GM12891 (cell line): ENCODE data around the gene JADE1.

Experiments
- POLR2A ChIP-seq: IDR thresholded peaks from 2 replicates; pipeline ENCODE4 v1.6.1; 2011; ENCODE audit warnings: low read depth, low read length, control low read depth
- POLR2AphosphoS5 ChIP-seq: IDR thresholded peaks from 2 replicates; pipeline ENCODE4 v1.6.1; 2011; ENCODE audit warnings: low read depth, low read length, control low read depth
- POU2F2 ChIP-seq: IDR thresholded peaks from 2 replicates; pipeline ENCODE4 v1.6.1; 2011; ENCODE audit warnings: low read depth, mild to moderate bottlenecking, control low read depth, low read length, moderate library complexity
- SPI1 ChIP-seq: IDR thresholded peaks from 2 replicates; pipeline ENCODE4 v1.6.1; 2011; ENCODE audit warnings: low read depth, low read length, control low read depth
- TAF1 ChIP-seq: IDR thresholded peaks from 2 replicates; pipeline ENCODE4 v1.6.1; 2011; ENCODE audit warnings: low read depth, low read length, control low read depth

GRCh38 chr4:128766781-128767180 lies 42.7 kb upstream of the JADE1 start:
- TF ChIP-seq TAF1 (no peak), POLR2AphosphoS5 (no peak), POLR2A (no peak), POU2F2 (no peak), SPI1 (no peak)
